MM.1S (cell line): Measurements from ENCODE around the gene ARFGAP1.

ENCODE experiments used
- CTCF ChIP-seq: fragments of 300-600 bp; sonication (generic); IDR thresholded peaks from 2 replicates; pipeline ENCODE4 v1.5.1; 2016; ENCODE audit warnings: antibody characterized with exemption, low read length, mixed read lengths
- EZH2 ChIP-seq: fragments of 300-600 bp; sonication (generic); optimal IDR thresholded peaks from 2 replicates; pipeline ENCODE3; 2017; ENCODE audit warnings: low read depth, mild to moderate bottlenecking, antibody characterized with exemption, low read length, mixed read lengths
- EZH2phosphoT487 ChIP-seq: fragments of 300-600 bp; sonication (generic); IDR thresholded peaks from 2 replicates; pipeline ENCODE4 v1.6.1; 2018; ENCODE audit warnings: antibody characterized with exemption, low read length

GRCh38 chr20:63223121-63223825 lies 49.3 kb upstream of the ARFGAP1 start:
- TF ChIP-seq CTCF, result peak; percentile 78
- TF ChIP-seq EZH2phosphoT487, result no peak
- no peak for TF ChIP-seq EZH2
